ENCODE results near the gene NFKBIA.
"Not testable (repeated sequence)": the region's sequence is repeated elsewhere in the genome, so short reads cannot be mapped to it uniquely, and the experiment has no call there.

Gene NFKBIA

DNA sequence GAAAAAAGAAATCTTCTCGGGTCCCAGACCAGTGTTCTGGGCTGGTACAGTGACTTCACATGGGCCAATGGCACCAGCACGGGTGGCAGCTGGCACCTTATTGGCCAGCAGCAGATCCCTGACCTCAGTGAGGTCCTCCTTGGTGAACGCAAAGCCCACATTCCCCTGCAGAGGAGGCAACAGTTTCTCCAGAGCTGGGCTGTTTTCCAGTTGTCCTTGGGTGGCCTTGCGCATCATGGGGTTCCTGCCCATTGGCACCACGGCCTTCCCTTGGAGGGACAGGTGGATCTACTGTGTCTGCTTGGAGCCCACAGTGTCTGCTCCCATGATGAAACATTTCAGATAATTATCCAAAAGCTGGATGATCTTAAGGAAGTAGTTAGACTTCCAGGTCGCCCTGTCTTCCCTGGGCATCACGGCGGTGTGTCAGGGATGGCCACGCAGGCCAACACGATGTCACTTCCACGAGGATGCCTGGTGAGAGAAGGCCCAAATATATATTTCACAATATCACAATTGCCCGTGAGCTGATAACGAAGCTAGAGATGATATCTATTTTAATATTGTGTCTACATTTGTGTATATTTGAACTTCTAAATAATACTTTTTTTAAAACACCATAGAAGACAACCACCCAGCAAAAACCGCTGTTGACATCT, 15.8 kb downstream of the NFKBIA start:
- DNase-seq, result no peak

DNA sequence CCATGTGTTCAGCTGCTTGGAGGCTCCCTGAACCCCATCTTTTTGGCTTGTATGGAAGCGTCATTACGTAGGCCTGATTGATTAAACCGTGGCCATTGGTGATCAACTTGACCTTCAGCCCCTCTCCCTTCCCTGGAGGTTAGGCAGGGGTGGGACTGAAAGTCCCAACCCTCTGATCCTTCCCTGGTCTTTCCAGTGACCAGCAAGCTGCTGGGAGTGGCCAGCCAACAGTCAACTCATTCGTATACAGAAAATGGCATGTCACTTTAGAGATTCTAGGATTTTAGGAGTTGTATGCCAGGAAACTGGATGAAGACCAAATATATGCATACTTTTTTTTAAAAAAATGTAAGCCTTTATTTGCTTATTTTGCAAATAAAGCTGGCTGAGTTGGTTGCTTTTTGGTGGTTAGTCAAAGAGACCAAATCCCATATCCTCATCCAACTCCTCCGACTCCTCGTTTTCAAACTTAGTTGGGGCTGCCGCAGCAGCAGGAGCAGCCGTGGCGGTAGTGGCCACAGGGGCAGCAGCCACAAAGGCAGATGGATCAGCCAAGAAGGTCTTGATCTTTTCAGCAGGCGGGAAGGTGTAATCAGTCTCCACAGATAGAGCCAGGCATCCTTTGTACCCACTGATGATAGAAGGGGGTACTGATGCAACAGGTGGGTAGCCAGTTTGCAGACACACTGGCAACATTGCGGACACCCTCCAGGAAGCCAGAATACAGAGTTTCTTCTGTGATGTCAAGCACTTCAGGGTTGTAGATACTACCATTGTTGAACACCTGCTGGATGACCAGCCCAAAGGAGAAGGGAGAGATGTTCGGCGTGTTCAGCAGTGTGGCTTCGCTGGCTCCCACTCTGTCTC, 16.6 kb downstream of the NFKBIA start:
- no peak for DNase-seq

DNA sequence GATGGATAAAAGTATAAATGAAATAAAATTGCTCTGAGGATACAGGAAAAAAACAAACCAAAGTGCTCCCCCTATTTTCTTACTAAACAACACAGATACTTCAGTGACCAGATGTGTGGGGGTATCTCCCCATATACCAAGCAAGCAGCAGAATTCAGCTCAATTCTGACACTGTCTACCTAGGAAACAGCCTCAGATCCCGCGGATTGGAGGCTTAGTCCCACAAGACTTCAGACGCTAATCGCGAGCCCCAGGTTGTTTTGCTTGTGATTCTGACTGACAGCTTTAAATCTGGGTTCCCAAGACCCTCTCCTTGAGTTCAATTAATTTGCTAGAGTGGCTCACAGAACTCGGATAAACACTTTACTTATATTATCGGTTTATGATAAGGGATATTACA, 17.3 kb downstream of the NFKBIA start:
- DNase-seq, result no peak

DNA sequence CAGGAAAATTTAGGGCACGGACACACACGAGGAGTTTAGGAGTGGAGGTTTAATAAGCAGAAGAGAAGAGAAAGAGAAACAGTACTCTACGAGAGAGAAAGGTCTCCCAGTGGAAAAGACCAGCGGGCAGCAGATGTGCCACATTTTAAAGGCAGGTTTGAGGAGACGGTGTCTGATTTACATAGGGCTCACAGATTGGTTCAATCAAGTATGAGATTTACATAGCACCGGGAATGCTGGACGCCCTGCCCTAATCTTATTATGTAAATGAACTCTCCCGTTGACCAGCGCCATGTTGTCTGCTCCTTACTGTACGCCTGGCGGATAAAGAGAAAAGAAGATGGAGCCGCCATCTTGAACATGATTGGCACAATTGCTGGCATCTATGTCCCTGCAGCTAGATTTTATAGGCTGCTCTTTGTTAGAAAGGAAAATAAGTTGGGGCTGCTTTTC, 17.9 kb downstream of the NFKBIA start:
- no peak for DNase-seq

DNA sequence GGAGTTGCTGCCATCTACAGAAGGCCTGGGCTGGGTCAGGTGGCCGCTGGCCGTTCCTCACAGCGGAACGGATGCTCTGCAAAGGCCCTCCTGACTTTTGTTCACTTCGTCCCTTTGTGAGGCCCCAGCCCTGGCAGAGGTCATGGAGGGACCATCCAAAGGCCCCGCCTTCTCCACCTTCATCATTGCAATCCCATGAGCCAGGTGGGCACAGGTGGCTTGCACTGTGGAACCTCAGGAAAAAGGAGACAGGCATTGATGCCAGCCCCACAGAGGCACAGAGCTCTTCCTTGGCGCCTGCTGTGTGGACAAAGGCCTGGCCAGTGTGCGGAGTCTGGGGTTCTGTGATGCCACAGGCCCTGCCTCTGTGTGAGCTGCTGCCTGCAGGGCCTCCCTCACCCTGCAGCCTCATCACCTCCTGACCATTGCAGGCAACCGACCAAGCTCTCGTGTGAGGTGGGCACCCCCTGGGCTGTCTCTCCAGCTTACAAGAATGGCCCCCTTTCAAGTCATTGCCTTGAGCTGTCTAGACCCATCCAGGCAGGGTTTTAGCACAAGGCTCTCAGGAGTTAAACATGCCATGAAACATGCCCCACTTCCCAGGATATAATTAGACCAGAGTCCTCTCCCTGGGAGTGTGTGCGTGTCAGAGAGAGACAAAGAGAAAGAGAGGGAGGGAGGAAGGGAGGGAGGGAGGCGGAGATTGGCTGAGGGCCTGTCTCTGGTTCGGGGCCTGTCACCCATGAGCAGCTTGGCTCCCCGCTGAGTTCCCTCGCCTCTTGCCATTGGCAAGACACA, 19.3 kb downstream of the NFKBIA start:
- peak; percentile 84 for DNase-seq

DNA sequence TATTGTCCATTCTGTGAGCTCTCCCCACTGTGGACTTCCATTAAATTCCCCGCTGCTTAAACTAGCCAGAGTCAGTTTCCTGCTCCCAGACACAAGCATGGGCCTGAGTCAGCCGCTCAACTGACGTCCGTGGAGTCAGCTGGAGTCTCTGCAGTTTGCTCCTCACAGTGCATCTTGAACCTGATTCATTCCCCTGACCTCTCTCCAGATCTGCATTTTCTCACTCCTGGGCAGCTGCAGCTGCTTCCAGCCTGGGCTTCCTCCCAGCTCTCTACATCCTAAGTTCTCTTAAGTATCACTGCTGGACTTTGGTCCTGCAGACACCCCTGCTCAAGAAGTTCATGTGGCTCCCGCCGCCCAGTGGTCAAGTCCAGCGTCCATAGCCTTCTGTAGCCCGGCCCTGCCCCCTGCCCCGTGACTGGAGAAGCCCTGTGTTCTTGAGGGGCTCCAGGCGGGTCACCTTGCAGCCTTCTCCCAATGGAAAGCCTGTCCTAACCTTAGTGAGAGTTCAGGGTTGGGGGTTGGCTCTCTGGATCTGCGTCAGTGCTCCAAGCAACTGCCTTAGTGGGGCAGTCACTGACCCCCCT, 20.0 kb downstream of the NFKBIA start:
- DNase-seq, result no peak

DNA sequence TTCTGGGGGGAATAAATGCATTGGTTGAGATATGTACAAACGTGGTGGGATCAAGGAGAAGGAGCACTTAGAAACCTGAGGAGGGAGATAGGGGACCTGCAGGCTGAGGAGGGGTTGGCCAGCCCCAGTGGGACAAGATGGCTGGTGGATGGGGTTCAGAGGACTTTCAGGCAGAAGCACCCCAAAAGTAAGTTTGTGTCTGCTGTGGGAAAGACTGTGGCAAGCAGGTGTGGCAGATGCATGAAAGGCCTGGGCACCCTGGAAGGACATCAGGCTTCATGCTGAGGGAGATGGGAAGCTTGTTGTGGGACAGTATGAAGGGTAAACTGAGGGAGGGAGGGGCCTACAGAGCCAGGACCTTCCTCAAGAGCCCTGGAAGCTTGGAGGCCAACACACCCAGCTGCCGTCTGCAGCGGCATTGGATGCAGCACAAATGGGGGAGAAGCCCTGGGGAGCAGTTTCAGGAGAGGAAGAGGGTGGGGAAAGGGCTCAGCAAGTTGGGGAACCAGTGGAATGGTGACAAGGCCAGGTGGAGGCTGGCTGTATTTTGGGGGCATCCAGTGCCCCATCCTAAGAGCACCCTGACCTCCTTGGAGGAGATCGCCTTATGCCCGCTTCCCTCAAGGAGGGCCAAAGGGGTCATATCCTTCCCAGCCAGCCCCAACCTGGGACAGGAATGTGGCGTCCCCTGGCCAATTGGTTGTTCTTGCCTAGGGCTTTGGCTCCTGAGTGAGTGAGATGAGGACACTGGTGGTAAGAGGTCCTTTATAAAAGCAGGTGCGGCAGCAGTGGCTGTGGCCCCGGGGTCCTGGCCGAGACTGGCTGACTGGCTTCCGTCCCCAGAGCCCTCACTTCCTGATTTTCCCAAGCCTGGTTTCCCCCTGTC, 20.7 kb downstream of the NFKBIA start:
- no peak for DNase-seq

DNA sequence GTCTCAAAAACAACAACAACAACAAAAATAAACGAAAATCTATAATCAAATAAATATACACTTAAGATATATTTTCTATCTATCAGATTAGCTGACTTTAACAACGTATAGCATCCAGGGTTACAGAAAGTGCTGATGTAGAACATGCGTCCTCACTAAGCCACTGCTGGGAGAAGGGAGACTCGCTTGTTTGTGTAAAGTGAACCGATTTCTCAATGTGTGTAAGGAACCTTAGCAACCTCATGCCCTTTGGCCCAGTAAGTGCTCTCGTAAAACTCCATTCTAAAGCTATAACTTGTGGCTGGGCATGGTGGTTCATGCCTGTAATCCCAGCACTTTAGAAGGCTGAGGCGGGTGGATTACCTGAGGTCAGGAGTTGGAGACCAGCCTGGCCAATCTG, 23.8 kb downstream of the NFKBIA start:
- no peak for DNase-seq

DNA sequence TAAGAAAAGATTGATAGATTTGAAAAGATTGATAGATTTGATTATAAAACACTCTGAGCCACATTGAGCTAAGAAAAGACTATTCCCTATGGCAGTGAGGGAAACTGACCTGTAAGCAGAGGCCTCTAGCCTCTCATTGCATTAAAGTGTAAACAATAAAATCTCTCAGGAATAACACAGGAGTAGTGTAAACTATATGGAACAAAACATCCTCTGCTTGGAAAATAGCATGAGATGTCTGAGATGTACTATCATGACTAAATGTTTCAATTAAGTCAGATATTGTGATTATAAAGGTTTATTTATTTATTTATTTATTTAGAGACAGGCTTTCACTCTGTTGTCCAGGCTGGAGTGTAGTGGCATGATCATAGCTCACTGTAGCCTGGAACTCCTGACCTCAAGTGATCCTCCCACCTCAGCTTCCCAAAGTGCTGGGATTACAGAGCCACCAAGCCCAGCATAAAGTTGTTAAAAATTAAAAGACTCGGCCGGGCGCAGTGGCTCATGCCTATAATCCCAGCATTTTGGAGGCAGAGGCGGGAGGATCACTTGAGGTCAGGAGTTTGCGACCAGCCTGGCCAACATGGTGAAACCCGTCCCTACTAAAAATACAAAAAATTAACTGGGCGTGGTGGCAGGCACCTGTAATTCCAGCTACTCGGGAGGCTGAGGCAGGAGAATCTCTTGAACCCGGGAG, 25.2 kb downstream of the NFKBIA start:
- not testable (repeated sequence) for DNase-seq

DNA sequence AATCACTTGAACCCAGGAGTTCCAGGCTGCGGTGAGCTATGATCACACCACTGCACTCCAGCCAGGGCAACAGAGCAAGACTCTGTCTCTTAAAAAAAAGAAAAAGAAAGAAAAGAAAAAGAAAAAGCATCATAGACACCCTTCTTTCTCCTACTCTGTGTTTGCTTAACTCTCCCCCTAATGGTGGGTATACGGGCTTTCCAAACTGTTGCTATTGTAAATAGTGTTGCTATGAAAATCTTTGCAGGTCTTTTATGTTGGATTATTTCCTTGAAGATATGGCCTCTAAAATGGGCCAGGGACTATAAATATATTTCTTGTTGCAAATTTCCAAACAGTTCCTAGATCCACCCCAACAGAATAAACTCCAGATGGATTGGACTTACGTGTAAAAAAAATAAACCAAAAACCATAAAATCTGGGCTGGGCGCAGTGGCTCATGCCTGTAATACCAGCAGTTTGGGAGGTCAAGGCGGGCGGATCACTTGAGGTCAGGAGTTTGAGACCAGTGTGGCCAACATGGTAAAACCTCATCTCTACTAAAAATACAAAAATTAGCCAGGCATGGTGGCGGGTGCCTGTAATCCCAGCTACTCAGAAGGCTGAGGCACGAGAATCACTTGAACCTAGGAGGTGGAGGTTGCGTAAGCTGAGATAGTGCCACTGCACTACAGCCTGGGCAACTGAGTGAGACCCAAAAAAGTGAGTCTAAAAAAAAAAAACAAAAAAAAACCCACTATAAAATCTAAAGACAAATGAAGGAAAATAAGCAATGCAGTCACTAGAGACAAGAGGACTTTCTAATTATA, 25.9 kb downstream of the NFKBIA start:
- DNase-seq, result no peak

DNA sequence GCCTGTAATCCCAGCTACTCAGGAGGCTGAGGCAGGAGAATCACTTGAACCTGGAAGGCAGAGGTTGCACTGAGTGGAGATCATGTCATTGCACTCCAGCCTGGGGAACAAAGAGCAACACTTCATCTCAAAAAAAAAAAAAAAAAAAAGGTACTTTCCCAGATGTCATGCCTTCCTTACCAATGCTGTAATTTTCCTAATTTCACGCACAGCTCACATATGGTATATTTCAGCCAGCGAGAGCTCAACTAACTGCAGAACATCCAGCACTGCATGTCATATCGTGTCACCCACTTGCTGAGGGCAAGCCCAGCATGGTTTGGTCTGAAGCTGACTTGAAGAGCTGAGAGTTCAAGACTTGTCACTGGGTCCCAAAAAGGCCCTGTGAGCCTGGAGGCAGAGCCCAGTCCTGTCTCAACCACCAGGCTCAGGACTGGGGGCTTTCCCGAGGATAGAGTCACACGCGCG, 29.0 kb downstream of the NFKBIA start:
- no peak for DNase-seq

DNA sequence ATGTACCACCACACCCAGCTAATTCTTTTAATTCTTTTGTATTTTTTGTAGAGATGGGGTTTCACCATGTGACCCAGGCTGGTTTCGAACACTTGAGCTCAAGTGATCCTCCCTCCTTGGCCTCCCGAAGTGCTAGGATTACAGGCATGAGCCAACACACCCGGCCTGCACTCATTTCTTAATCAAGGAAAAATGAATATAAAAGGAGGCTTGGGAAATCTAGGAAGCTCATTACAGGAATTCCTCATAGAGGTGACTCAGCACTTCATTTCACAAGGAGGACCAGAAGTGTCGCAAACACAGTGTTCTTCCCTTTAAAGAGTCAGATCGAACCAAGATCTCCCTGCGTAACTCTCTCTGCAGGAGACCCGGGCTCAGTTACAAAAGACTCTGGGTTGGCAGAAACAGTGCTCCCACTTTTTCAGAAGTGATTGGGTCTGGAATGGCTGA, 30.3 kb downstream of the NFKBIA start:
- DNase-seq, result no peak

DNA sequence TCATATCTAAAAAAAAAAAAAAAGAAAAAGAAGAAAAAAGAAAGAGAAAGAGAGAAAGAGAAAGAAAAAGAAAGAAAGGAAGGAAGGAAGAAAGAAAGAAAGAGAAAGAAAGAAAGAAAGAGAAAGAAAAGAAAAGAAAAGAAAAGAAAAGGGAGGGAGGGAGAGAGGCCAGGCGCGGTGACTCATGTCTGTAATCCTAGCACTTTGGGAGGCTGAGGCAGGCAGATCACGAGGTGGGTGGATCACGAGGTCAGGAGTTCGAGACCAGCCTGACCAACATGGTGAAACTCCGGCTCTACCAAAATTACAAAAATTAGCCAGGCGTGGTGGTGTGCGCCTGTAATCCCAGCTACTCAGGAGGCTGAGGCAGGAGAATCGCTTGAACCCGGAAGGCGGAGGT, 31.3 kb downstream of the NFKBIA start:
- not testable (repeated sequence) for DNase-seq

DNA sequence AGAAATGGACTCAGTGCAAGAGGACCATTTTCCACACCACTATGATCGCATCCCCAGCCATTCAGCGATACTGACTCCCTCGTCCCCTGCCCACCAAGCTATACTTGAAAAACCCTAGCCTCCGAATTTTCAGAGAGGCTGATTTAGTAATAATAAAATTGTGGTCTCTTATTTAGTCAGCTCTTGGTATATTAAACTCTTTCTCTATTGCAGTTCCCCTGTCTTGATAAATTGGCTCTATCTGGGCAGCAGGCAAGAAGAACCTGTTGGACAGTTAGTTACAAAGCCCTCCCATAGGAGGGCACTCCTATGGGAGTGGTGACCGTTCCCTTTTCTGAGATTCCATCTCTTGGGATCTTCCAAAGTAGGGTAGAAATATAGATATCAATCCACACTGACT, 33.6 kb downstream of the NFKBIA start:
- no peak for DNase-seq

DNA sequence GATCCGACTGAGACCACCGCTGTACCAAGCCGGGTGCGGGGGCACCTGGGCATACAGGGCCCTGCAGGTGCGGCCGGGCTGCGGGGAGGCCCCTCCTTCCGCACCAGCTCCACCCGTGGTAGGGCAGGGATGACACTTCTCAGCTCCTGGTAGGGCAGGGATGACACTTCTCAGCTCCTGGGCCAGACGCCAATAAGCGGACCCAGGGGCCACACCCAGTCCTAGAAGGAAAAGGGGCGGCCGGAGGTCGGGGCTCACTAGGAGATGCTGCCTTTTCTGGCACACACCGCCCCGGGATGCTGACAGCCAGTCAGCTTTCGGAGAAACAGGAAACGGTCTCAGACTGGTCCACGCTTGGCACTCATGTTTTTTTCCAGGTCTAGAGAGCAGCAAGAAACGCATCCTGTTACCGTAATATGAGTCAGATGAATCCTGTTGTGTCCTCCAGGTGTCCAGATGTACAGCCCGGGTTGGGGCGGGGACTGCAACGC, 34.8 kb downstream of the NFKBIA start:
- DNase-seq, result peak; percentile 12

DNA sequence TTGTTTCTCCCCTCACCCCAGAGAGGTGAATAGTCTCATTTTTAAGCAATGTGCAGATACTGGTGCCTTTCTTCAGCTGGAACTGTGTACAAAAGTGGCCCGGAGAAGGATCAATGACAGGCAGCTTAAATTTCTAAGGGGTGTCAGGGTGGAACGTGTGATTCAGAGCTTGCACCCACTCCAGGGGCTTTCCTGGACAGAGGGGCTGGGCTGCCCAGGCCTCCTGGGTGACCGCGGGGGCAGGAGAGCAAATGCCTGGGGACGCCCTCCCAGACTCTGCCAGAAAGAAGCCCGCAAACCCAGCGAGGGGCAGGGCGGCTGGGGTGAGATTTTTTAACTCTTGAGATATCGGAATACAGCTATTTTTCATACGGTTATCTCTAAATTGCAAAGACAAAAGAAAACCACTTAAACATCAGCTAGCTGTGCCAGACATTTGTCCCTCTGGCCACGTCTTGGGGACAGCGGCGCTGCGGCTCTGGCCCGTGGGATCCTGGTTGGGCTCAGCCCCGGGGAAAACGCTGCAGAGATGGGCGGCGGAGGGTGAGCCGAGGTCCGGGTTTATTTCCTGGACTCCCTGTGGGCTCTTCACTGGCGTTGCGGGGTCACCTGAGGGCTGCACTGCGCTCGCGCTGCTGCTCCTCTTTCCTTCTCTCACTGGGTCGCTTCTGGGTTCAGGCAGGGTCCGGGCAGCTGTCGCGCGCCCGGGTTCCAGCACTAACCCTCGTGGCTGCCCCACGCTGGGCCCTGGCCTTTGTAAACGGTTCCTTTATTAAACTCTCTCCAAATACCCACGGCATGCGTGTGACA, 35.8 kb downstream of the NFKBIA start:
- no peak for DNase-seq

DNA sequence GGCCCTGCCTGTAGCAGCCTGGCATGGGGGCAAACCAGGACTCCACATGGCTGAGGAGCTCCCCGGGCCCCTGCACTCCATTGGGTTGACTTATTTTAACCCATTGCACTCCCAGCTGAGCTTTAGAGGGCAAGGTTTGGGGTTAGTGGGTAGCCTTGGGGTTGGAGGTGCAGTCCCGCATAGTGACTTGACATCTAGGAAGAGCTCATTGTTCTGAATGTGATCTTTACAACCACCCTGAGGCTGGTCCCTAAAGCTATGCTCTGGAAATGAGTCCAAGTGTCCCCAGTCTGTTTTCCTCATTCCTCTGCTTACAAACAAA, 36.4 kb downstream of the NFKBIA start:
- DNase-seq, result no peak

DNA sequence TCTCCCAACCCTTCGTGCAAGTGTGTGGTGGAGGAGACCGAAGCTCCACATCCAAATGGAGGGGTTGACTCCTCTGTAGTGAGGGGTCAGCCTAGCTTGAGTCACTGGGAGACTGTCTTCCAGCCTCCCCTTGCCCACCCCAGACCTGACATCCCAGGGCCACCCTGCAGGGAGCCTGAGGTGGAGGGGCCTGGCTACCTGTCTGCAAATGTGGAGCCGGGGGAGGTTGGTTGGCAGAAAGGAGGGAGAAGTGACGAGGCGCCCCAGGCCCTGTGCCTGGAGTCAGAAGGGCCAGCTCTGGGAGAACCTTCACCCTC, 37.5 kb downstream of the NFKBIA start:
- DNase-seq, result no peak

DNA sequence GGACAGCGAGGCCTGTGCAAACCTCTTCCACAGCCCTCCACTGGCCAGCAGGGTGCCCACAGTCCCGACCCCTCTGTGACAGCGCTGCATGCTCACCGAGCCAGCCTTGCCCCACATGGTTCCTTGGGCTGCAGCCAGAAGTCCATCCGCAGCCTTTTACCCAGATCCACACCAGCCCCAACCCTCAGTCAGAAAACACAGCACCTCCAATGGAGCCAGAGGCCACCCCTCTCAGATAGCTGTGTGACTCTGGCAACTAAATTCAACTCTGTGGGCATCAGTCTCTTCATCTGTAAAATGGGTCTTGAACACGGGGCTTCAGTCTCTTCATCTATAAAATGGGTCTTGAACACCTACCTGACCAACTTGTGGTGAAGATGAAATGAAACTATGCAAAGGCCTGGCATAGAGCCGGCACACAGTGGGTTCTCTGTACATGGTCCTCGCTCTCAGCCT, 38.0 kb downstream of the NFKBIA start:
- DNase-seq, result no peak

DNA sequence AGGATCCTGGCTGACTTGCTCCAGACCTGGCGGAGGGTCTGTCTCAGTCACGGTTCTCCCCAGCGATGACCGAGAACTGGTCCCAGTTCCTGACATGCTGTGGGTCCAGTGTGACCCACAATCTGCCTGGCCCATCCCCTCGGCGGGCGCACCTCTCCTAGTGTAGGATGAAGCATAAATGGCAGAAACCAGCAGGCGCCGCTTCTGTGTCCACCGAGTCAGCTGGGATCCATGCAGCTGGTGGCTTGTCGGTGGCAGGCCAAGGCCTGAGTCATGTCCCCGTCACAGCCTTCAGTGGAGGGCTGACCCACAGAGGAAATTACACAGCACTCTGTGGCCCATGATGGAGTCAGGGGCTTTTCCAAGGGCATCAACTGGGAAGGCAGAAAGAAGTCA, 38.5 kb downstream of the NFKBIA start:
- no peak for DNase-seq

Measured in NCI-H1092 (cell line).